Endodermal cell (in vitro differentiated cells): ENCODE data around the gene LRRC18. TPM values are rescaled to one million over a fixed set of nuclear protein-coding genes. Genes with fewer than 3 reads are reported as not detected.

ENCODE experiments used
- DNase-seq: peaks from one replicate; pipeline ENCODE4 v3.0.0-alpha.2; 2017
- H3K27ac ChIP-seq: 2 replicates; pipeline ENCODE4 v1.5.1; 2013; ENCODE audit warnings: mild to moderate bottlenecking, low read depth, low read length, moderate library complexity
- H3K27me3 ChIP-seq: 2 replicates; pipeline ENCODE4 v1.6.1; 2013; ENCODE audit warnings: mild to moderate bottlenecking, low read length, moderate library complexity; ENCODE audit not compliant: insufficient read depth, control insufficient read depth, poor library complexity, severe bottlenecking
- H3K36me3 ChIP-seq: 2 replicates; pipeline ENCODE4 v1.7.0; 2013; ENCODE audit warnings: mild to moderate bottlenecking, low read length, moderate library complexity; ENCODE audit not compliant: control insufficient read depth, insufficient read depth
- H3K4me1 ChIP-seq: one replicate; pipeline ENCODE4 v1.7.0; 2013; ENCODE audit warnings: low read length; ENCODE audit not compliant: control insufficient read depth, insufficient read depth
- H3K4me3 ChIP-seq: 2 replicates; pipeline ENCODE4 v1.5.1; 2013; ENCODE audit warnings: mild to moderate bottlenecking, low read length, moderate library complexity
- H3K9ac ChIP-seq: 2 replicates; pipeline ENCODE4 v1.6.1; 2013; ENCODE audit warnings: mild to moderate bottlenecking, low read length, moderate library complexity; ENCODE audit not compliant: poor library complexity, severe bottlenecking; ENCODE audit errors: extremely low read depth
- H3K9me3 ChIP-seq: 2 replicates; pipeline ENCODE4 v1.6.1; 2013; ENCODE audit warnings: mild to moderate bottlenecking, low read length, moderate library complexity; ENCODE audit not compliant: control insufficient read depth
- H3K27ac Mint-ChIP-seq: 2 replicates; pipeline ENCODE4 v1.8.0; 2020; ENCODE audit warnings: mixed read lengths
- H3K27me3 Mint-ChIP-seq: 2 replicates; pipeline ENCODE4 v1.8.0; 2021; ENCODE audit warnings: mild to moderate bottlenecking, mixed read lengths; ENCODE audit not compliant: insufficient read depth
- H3K36me3 Mint-ChIP-seq: 2 replicates; pipeline ENCODE4 v1.8.0; 2020; ENCODE audit warnings: low read depth, mixed read lengths
- H3K4me1 Mint-ChIP-seq: 2 replicates; pipeline ENCODE4 v1.8.0; 2020; ENCODE audit warnings: mixed read lengths
- H3K4me3 Mint-ChIP-seq: 2 replicates; pipeline ENCODE4 v1.8.0; 2020; ENCODE audit warnings: mild to moderate bottlenecking, moderate library complexity, mixed read lengths
- H3K9me3 Mint-ChIP-seq: 2 replicates; pipeline ENCODE4 v1.8.0; 2020; ENCODE audit warnings: mild to moderate bottlenecking, mixed read lengths
- CTCF ChIP-seq: fragments of 200-600 bp; sonication (generic); conservative IDR thresholded peaks from 2 replicates; pipeline ENCODE4 v1.5.0; 2021; ENCODE audit warnings: antibody characterized with exemption, mild to moderate bottlenecking
- WGBS, 2 experiments: methylation state at CpG; one replicate each; pipeline versions ENCODE4 v1.1.5 to v1.1.7; 2013; ENCODE audit warnings: missing lambda C conversion rate in 2 of 2, mixed read lengths in 1 of 2; ENCODE audit not compliant: insufficient coverage in 1 of 2, insufficient read length in 1 of 2; 5-methylcytosine and 5-hydroxymethylcytosine counted together
- total RNA-seq, 2 donors: library from RNA; stranded (reverse); fragmentation: NEBNext Ultra II Directional in 1 of 2; extraction: Animal tissue kit (Norgen Biotek cat#: 25700) in 1 of 2; gene quantifications; 2 replicates in 1 of 2; 3 replicates in 1 of 2; pipeline ENCODE4 v1.2.1, GENCODE V29; 2021

Gene LRRC18
- total RNA-seq, 2 donors from 2014 or later: not detected

DNA sequence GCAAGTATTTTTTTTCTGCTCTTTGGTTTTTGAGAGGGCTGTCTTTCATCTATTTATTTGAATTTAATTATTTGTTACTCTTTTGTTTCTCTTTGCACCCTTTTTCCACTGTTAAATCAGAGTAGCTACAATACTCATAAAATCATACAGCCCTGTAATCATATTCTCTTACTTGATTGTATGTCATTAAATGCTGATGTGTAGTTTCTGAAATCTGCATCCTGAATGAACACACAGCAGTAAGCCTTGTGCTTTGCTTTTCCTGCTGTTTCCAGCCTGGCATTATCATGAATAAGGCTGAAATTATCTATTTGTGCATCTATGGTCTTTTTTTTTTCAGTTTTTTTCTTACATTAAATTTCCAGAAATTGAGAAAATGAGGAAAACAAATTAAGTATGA, 4.1 kb downstream of the LRRC18 start:
- no peaks in the 10 kb centered on the region for H3K9me3 ChIP-seq
- H3K36me3 ChIP-seq: no peaks in the 10 kb centered on the region
- no peak for DNase-seq
- no peak for TF ChIP-seq CTCF
- no peak overlapping the region for H3K4me3 ChIP-seq
- no peaks in the 10 kb centered on the region for H3K9me3 Mint-ChIP-seq
- no peaks in the 10 kb centered on the region for H3K36me3 Mint-ChIP-seq
- no peaks in the 10 kb centered on the region for H3K27me3 ChIP-seq
- peaks cover 15% of the 10 kb centered on the region for H3K4me1 Mint-ChIP-seq
- no peak overlapping the region for H3K9ac ChIP-seq
- H3K4me1 ChIP-seq: no peaks in the 10 kb centered on the region
- H3K27me3 Mint-ChIP-seq: no peaks in the 10 kb centered on the region
- no peak overlapping the region for H3K4me3 Mint-ChIP-seq
- no peak overlapping the region for H3K27ac Mint-ChIP-seq
- peak overlapping the region; percentile 18 for H3K27ac ChIP-seq

DNA sequence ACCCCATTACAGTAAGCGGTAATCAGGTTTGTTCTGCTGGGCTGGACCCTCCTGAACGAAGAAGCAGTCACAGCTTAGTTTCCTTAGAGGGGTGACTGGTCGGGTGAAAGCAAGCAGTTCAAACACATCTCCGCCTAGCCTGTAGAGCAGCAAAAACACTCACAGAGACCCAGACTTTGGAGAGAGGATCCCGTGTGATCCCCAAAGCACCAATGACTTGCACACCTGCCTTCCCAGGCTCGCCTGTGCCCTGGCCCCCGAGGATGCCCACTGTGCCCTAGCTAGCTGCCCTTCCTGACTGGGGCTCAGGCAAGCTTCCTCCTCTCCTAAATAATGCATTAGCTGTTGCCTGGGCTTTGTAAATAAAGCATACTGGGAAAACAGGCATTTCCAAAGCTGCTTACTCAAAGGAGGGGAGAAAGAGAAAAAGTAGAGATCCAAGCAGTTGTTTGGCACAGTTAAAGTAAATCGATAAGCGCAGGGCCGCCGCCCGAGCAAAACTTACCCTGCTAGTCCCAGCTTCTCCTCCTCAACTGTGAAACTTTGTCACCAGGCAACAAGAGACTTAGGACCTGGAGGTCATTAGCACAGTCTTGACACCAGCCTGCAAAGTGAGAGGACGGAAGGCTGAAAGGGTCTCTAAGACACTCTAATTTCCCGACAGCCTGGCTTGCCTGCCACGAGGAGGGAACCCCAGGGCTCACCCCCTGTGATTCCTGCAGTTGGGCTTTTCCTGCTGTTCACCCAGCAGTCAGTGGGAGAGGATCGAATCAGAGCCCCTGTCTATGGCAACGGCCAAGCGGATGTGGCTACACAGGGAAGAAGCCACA, 4.8 kb downstream of the LRRC18 start:
- Mint-ChIP-seq H3K4me3 (no peak overlapping the region), H3K27ac (no peak overlapping the region), H3K36me3 (no peaks in the 10 kb centered on the region), H3K4me1 (peaks cover 15% of the 10 kb centered on the region), H3K9me3 (no peaks in the 10 kb centered on the region), H3K27me3 (no peaks in the 10 kb centered on the region)
- DNase-seq: peak; percentile 60
- H3K9ac ChIP-seq: no peak overlapping the region
- no peak for TF ChIP-seq CTCF
- H3K27ac ChIP-seq: peak overlapping the region; percentile 47
- no peaks in the 10 kb centered on the region for H3K4me1 ChIP-seq
- H3K9me3 ChIP-seq: no peaks in the 10 kb centered on the region
- H3K27me3 ChIP-seq: no peaks in the 10 kb centered on the region
- H3K36me3 ChIP-seq: no peaks in the 10 kb centered on the region
- 80 to 92% methylated on average over 13 to 18 of the region's 18 CpGs for WGBS, 2 experiments
- no peak overlapping the region for H3K4me3 ChIP-seq

DNA sequence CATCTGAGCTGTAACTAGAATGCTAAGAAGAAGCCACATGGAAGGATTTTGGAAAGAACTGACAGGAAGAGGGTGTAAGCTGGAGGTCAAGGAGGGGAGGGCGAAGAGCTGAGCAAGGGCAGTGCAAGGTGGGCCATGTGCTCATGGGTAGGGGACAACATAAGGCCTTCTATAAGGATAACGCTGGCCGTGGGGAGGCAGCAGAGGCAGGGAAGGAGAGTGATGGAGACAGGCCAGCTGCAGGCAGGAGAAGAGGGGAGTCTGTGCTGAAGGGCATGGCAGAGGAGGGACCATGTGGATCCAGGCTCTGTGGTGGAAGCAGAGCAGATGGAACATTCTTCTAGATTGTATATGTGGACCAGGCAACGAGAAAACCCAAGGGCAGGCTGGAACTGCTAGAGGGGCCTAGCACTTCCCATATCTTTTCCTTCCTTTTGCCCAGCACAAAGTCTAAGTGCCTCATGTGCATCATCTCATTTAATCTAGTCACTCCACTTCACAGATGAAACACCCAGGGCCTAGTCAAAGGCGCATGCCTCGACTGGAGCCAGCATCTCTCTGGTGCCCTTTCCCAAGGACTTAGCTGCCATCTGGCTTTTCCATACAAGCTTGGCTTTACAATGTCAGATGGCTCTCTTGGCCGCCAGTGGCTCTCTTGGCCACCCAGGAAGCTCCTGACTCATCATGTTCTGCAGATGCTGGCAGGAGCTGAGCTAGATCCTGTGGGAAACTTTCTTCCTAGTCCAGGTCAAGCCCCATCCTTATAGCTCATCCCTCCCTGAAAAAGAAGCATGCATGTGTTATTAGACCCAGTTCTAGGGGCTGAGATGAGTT, 6.6 kb downstream of the LRRC18 start:
- Histone ChIP-seq H3K9me3 (no peaks in the 10 kb centered on the region), H3K4me3 (no peak overlapping the region), H3K27ac (no peak overlapping the region), H3K27me3 (no peaks in the 10 kb centered on the region), H3K36me3 (no peaks in the 10 kb centered on the region), H3K4me1 (no peaks in the 10 kb centered on the region), H3K9ac (no peak overlapping the region)
- H3K36me3 Mint-ChIP-seq: no peaks in the 10 kb centered on the region
- no peaks in the 10 kb centered on the region for H3K9me3 Mint-ChIP-seq
- no peak overlapping the region for H3K4me3 Mint-ChIP-seq
- TF ChIP-seq CTCF: no peak
- 90 to 98% methylated on average over 6 to 7 of the region's 7 CpGs for WGBS, 2 experiments
- peaks cover 15% of the 10 kb centered on the region for H3K4me1 Mint-ChIP-seq
- H3K27ac Mint-ChIP-seq: no peak overlapping the region
- DNase-seq: peak; percentile 20
- no peaks in the 10 kb centered on the region for H3K27me3 Mint-ChIP-seq
